Mucosa of gallbladder (tissue), 1 donor: ENCODE measurements around the gene THUMPD3. TPM values are rescaled to one million over a fixed set of nuclear protein-coding genes. Genes with fewer than 3 reads are reported as not detected.
A peak's percentile ranks its signal among the peaks of the same experiment; 100 is the strongest.

ENCODE experiments used
- DNase-seq: peaks from one replicate; pipeline ENCODE4 v3.0.0-alpha.2; 2020; ENCODE audit warnings: low spot score
- total RNA-seq: library from RNA; stranded (reverse); gene quantifications from one replicate; pipeline ENCODE4 v1.2.1, GENCODE V29; 2021
- donor health status: DM: no; HTN: no; CAD: no.

Gene THUMPD3
- total RNA-seq, 1 donor from 2014 or later, result 43.4 TPM

DNA sequence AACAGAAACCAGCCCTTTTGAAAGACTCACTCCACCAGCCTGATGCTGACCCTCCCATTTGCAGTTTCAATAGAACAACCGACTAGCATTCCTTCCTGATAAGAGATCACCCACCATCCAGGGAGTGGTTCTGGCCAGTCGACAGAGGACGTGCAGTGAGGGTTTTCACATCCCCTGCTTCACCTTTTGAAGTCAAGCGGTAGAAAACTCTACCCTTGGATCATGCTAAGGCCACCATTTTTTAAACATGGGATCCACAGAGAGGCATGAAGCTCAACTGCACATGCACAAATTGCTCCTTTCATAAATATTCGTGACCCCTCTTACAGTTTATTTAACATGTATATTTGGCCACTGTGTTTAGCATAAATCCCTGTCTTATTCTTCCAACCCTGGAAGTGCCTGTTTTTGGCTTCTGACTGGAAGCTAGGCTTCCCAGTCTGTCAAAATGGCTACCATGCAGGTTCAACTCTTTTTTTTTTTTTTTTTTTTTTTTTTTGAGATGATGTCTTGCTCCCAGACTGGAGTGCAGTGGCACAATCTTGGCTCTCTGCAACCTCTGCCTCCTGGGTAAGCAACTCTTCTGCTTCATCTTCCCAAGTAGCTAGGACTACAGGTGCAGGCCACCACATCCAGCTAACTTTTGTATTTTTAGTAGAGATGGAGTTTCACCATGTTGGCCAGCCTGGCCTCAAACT, 1.0 kb upstream of the THUMPD3 start:
- DNase-seq, result no peak

DNA sequence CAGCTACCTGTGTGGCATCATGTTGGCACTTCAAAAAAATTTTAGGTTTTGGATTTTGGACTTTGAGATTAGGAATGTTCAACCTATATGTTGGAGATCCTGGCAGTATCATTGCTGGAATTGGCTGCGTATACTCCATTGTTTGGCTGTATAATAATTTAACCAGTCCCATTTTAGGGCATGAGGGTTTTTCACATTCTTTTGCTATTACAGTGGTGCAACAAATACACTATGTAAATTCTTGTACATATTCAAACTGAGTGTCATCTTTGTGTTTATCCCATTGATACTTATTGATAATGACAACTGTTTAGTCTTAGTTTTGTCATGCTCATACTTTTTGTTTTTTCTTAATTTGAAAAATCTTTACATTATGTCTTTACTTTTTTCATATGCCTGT, 6.7 kb downstream of the THUMPD3 start:
- no peak for DNase-seq

DNA sequence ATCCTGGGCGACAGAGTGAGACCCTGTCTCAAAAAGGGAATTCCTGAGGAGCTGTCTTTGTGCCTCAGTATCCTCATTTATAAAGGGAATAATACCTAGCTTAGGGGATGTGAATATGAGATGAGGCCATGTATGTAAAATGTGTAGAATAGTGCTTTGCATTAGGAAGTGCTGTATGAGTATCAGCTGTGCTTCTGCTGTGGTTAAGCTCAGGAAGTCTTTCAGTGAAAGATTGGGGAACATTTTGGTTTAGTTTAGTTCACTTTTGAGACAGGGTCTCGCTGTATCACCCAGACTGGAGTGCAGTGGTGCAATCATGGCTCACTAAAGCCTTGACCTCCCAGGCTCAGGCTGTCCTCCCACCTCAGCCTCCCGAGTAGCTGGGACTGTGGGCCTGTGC, 10.6 kb downstream of the THUMPD3 start:
- DNase-seq, result no peak

DNA sequence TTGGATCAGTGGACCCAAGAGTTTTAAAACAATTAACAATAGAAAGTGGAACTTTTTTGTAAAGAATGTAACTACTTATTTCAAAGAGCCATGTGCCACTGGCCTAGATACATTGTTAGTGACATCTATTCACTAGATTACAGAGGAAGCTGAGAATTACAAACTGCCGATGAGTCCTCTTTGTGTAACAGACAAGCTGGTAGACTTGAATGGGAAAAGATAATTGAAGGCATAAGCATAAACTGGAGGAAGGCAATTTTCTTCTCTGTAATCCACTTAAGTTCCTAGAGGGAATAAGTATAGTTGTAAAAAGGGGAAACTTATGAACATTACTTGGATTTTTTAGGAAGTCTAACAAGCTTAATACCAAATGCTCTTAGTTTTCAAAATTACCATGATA, 15.1 kb downstream of the THUMPD3 start:
- DNase-seq, result no peak

DNA sequence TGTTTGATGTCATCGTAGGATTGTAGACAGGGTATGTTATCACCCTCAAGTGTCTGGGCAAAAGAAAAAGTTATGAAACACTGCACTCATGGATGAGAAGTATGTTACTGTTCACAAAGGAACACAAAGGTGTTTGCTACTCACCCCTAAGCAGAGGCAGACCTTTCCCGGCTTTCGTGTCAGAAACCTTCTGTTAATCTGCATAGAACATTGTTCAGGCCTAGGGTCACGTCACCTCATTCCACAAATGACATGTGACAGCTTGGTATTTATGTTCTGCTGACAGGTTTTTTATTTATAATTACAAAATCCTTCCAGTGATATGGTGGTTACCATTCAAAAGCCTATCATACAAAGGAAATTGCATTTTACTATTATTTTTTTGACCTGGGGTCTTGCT, 16.5 kb downstream of the THUMPD3 start:
- no peak for DNase-seq

DNA sequence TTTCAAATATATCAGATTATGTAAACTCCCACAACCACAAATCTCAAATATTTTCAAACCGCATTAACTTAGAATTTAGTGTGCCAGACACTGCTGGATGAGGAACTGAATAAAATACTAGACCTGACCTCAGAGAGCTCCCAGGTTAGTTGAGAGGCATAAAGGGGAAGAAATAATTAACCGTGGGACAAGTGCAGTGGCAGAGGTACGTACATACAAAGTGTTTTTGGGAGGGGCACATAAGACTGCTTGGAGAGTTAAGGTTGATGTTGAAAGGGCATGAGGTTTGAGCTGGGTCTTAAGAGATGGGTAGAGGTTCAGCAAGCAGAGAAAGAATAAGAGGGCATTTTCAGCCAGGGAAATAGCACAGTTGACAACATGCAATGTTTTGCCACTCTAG, 17.2 kb downstream of the THUMPD3 start:
- no peak for DNase-seq

DNA sequence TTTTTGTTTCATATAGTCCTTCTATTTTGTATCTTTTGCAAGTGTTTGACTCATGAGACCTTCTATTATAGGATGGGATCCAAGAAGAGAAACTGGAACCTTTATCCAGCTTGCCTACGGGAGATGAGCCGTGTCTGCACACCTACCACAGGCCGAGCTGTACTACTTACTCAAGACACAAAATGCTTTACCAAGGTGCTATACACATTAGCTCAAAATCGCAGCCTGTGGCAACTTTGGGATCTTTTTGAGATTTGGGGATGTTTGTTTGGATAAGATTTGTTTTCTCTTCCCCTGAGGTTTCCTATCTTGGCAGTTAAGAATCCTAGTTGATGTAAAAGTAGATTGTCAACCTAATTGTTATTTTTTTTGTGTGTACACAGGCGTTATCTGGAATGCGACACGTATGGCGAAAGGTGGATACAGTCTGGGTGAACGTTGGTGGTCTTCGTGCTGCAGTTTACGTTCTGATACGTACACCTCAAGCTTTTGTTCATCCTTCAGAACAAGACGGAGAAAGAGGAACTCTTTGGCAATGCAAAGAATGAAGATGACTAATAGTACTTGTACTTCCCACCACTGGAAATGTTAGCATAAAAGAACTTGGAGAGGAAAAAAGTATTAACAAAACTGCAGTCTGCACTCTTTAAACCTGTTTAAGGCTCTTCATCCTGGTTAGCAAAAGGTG, 21.4 kb downstream of the THUMPD3 start:
- no peak for DNase-seq

DNA sequence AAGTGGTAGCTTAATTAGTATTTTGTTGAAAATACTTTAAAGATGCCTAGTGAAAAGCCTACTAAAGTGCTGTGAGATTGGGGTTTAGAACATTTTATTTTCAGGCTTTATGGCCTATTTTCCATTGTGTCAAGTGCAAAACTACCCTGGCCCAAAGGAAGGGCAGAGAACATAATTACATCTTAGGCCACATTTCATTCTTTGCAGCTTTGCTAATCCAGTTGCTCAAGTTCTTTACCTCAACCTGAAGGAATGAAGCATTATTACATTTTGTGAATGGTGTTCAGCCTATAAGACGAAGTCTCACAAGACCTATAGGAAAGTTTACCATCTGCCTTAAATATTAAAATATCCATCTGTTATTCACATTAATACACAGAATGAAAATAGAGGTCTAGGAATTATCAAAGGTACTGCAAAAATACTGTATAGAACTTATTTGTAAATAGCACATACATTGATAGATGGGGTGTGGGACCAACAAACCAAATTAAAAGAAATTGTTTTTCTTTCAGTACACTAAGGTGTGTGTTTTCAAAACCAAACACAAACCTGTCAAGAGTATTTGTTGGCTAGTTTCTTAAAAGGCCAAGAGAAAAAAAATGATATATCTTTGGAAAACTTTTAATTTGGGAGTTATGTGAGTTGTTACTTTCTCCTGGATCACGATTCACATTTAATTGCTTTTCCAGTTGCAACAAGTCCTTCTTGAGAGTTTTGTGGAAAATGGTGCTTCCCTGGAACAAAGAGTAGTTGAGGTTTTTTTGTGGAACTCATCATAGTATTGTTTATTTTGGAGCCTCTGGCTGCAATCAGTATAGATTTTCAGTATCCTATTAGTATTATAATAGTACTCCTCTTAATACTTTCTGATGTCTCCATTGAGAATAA, 22.6 kb downstream of the THUMPD3 start:
- DNase-seq, result no peak

DNA sequence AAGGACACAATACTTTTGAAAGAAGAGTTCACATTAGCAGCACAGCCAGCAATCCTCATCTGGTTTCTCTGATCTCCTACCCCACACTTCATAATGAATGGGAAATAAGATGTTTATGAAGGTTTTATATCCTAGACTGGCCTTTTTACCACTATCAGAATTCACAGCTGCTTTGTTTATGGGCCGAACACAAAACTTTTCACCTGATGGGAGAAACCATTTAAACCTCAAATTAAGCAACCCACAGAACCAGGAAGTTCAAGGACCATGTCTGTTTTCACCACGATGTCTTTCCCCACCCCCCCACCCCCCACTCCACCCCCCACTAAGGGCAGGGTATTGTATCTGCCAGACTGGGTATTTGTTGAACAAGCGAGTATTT, 23.2 kb downstream of the THUMPD3 start:
- DNase-seq, result no peak

DNA sequence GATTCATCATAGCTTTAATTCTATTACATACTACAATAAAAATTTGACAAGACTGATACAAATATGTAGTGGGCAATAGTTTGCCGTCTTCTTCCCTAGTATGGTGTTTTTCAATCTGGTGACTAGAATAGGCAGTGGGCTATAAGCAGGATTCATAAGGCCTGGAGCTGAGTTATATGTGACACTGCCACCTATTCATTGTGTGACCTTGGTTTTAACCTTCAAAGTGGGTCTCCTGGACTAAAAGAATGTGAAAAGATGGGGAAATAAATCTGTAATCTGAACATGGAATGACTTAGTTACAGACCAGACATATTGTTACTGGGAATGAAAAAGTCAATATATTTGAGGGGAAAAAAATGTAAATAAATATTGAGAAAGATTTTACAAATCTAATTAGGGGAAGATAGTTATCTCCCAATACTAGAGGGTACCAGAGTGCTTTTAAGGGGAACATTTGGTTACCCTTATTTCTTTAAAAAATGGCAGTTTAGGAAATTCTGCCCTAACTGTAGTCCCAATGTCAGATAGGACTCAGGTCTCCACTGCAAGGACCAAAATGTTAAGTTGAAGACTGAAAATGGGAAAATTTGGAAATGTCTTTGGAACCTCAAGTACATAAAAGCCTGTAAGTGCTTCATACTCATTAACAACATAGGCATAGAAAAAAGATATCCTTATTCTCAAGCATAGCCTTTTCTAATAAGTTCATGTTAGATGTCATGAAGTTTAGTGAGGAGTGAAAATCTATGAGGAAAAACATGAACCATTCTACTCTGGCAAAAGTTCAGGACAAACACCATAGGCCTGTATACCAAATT, 23.9 kb downstream of the THUMPD3 start:
- no peak for DNase-seq

DNA sequence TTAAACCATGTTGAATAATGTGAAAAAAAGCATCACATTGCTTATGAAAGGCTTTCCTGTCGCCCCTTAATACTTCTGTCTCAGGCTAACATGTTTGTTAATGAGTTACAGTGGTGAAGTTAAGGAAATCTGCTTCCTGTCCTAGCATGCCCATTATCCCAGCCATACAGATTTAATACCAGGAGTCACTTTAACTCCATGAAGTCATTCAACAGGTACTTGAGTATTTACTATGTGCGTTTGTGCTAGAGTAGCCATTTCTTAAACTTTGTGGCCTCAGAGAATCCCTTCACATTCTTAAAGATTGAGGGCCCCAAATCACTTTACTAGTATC, 24.4 kb downstream of the THUMPD3 start:
- no peak for DNase-seq

DNA sequence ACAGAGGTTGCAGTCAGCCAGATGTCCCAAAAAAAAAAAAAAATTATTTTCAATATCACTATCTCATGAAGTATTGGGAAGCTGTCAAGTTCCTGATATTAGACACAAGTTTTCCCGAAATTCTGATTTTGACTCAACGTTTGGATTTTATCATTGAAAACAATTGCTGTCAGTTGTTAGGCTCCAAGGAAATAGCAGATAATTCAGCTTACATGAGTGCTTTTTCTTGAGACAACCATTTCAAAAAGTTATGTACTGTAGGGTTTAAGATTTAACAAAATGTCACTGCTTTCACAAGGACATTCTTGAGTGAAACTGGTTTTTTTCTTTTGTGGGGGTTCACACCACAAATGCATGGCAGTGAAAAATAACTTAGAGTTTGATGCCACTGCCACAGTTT, 25.3 kb downstream of the THUMPD3 start:
- DNase-seq, result no peak

DNA sequence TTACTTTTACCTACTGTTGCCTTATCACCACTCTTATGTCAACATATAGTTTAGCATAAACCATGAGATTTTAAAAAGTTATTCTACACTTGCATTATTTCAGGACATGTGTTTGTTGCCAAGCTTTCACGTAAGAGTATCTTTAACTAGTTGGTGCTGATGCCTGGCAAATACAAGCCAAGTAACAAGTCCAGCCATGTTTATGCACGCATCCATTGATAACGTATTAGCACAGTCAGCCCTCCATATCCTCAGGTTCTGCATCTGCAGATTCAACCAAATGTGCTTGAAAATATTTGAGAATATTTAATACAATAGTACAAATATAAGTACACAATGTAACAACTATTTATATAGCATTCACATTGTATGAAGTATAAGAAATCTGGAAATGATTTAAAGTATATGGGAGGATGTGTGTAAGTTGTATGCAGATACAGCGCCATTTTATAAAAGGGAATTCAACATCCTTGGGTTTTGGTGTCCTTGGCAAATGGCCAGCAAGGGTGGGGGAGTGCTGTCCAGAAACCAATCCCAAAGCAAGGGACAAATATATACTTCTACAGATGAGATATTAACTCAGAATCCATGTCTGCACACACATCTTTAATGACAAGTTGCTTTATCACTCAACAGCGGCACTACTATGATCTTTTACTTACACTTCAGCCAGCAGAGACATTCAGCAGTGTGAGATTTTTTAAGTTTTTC, 25.9 kb downstream of the THUMPD3 start:
- DNase-seq, result no peak

DNA sequence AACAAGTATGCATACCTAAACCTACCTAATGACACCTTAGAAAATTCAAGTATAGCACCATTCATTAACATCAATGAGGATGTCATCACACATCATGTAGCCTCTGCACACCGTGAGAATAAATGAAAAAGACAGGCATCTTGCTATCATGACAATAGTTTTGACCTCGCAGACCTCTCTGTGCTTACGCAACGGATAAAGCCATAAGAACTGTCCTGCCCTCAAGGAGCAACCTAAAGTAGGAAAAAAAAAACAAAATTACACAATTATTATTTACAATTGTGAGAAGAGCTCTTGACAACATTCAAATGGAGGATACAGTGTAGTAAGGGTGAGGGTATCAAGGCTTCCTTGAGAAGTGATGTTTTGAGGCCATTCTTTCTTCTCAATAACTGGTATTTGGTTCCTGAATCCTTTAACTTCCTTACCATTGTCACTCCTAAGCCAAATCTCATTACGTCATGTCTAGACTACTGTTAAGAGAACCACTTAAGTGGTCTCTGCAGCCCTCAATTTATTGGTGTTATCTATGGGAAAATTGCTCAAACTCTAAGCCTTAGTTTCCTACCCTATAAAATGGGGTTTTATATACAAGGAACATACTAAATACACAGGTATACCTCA, 27.5 kb downstream of the THUMPD3 start:
- DNase-seq, result no peak

DNA sequence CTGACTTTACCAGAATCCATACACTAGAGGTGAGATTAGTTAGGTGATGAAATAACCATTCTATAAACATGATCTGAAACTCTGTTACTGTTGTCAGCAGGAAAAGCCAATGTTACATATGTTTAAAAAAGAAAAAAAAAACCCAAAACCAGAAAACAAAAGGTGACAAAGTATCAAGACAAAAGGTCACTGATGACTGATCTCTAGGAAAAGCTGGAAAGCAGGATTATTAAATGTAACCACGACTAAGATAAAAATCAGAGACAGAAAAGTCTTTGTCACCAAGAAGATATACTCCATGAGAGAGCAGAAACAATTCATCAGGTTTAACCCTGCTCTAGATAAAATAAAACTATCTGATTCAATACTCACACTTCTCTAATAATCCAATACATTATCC, 29.2 kb downstream of the THUMPD3 start:
- DNase-seq, result no peak

DNA sequence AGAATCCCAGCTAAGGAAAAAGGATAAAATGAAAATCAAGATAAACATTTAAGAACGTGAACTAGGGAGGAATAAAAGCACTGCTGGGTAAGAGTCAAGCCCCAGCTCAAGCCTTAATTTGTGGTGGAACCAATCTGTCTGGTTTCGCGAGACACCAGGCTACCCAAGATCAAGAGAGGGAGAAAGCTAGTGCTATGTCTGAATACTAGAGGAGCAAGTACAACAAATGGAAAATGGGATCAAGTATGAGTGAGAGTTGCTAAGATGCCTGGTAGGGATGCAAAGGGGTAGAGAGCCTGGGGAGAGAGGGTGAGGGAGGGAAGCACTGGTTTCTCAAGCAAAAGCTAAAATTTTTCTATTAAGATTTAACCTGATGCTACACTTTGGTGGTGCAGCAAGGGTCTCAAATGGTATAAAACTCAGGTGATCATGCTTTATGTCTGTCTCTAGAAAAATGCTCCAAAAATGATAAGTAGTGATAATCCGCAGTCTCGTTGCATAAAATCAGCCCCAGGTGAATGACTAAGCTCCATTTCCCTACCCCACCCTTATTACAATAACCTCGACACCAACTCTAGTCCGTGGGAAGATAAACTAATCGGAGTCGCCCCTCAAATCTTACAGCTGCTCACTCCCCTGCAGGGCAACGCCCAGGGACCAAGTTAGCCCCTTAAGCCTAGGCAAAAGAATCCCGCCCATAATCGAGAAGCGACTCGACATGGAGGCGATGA, 32.9 kb downstream of the THUMPD3 start:
- DNase-seq, result no peak

DNA sequence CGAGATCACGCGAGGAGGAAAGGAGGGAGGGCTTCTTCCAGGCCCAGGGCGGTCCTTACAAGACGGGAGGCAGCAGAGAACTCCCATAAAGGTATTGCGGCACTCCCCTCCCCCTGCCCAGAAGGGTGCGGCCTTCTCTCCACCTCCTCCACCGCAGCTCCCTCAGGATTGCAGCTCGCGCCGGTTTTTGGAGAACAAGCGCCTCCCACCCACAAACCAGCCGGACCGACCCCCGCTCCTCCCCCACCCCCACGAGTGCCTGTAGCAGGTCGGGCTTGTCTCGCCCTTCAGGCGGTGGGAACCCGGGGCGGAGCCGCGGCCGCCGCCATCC, 33.4 kb downstream of the THUMPD3 start:
- peak; percentile 83 for DNase-seq

DNA sequence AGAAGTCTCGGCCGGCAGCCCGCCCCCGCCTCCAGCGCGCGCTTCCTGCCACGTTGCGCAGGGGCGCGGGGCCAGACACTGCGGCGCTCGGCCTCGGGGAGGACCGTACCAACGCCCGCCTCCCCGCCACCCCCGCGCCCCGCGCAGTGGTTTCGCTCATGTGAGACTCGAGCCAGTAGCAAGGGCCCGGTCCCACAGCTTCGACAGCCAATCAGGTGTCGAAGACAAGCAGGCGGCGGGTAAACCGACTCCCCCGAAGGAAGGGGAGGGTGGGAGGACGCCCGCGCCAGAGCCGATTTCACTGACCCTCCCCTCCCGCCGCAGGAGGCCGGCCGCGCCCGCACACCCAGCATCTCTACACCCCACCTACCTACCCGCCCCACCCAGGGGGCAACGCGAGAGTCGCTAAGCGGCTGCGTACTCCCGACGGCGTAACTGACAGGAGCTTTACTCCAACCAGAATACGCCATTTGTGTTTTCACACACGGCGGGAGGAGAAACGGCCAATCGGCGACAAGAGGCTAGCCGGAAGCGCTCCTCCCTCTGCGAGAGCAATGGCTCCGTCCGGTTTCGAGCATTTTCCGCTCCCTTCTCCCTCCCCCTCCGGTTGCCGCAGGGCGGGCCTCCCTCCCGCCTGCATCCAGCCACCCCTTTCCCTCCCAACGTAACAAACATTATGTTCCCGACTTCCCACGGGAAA, 33.9 kb downstream of the THUMPD3 start:
- DNase-seq, result peak; percentile 99

DNA sequence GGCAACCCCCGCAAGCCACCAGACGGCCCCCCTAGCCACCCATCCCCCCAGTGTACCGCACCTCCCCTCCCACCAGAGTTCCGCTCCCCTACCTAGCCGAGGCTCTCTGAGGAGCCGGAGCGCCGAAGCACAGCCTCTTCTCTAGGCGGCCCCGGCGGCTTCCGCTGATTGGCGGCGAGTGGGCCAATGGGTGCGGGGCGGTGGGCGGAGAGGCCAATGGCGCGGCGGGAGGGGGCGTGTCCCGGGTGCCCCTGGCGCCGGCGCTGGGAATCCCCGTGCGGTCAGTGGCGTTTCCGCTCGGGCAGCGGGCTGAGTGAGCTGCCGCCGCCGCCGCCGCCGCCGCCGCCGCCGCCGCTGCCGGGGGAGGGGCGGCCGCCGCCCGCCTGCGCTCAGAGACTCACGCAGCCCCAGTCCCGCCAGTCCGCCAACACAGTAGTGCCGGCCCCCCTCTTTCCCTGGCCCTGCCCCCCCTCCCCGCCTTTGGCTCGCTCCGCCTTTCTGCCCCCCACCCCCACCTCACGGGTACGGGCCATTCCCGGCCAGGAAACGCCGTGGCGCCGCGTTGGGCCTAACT, 34.6 kb downstream of the THUMPD3 start, which contains the start of gene SETD5:
Gene SETD5, plus strand, starts transcription at position 284 of the 574 bp plus-strand sequence. CDS start 31,324 bp downstream, outside the sequence.
- DNase-seq, result peak; percentile 98
